GM12878 (cell line): ENCODE measurements around the gene PLK2. TPM values are rescaled to one million over a fixed set of nuclear protein-coding genes. Genes with fewer than 3 reads are reported as not detected.

Experiments used
- ATAC-seq: fragments of 200-7000 bp; cut with Tn5 transposase; 3 replicates; pipeline ENCODE4 v1.9.1; 2020; ENCODE audit warnings: mild to moderate bottlenecking, moderate library complexity
- BruUV-seq: library from RNA; stranded (reverse); fragments of 400-500 nt; replicated peaks from 2 replicates; lab custom pipeline; 2021; lab: Mats Ljungman, UMichigan
- CTCF ChIA-PET: fragments of 300-600 bp; sonication (Branson Sonifier 250); formaldehyde crosslinking; extraction: SDS; loops from one replicate; lab custom pipeline; 2021; ENCODE audit warnings: inconsistent platforms; lab: Yijun Ruan, JAX
- POLR2A ChIA-PET: fragments of 350-600 bp; formaldehyde crosslinking; extraction: SDS; loops from one replicate; lab custom pipeline; 2021; ENCODE audit warnings: inconsistent platforms; lab: Charles Lee
- RAD21 ChIA-PET: fragments of 300-600 bp; sonication (Branson Sonifier 250); formaldehyde crosslinking; loops from one replicate; lab custom pipeline; 2023; ENCODE audit warnings: antibody characterized with exemption; ENCODE audit not compliant: unreplicated experiment; lab: Charles Lee
- SMC1A ChIA-PET: fragments of 300-600 bp; sonication (Branson Sonifier 250); formaldehyde crosslinking; loops from one replicate; lab custom pipeline; 2023; ENCODE audit not compliant: unreplicated experiment, uncharacterized antibody; lab: Charles Lee
- DNase-seq: peaks from one replicate; pipeline ENCODE4 v3.0.0-alpha.2; 2011; ENCODE audit warnings: low read depth, low spot score
- FAIRE-seq: peaks from 3 replicates; lab custom pipeline; 2011; peaks lifted over from hg19 to GRCh38; lab: Jason Lieb, UNC
- H2AFZ ChIP-seq: 2 replicates; pipeline ENCODE4 v1.6.0; 2011; ENCODE audit warnings: low read depth, low read length, control low read depth; ENCODE audit not compliant: control insufficient read depth
- H3K27ac ChIP-seq: 2 replicates; pipeline ENCODE4 v1.5.1; 2011; ENCODE audit warnings: control low read depth; ENCODE audit not compliant: control insufficient read depth, insufficient read depth
- H3K27me3 ChIP-seq, 2 experiments: replicated peaks in 1 of 2; 2 replicates each; pipeline versions ENCODE4 v1.6.0 to v1.6.1; 2011; ENCODE audit warnings: low read length in 1 of 2; ENCODE audit not compliant: control insufficient read depth in 2 of 2, insufficient read depth in 2 of 2
- H3K36me3 ChIP-seq, 2 experiments: 2 replicates each; pipeline ENCODE4 v1.5.1; 2011; ENCODE audit warnings: low read length in 1 of 2; ENCODE audit not compliant: control insufficient read depth in 2 of 2, insufficient read depth in 2 of 2
- H3K4me1 ChIP-seq: 2 replicates; pipeline ENCODE4 v1.6.1; 2011; ENCODE audit warnings: mild to moderate bottlenecking, low read length, moderate library complexity, mixed read lengths; ENCODE audit not compliant: control insufficient read depth, insufficient read depth
- H3K4me2 ChIP-seq: 2 replicates; pipeline ENCODE4 v1.6.0; 2011; ENCODE audit warnings: control low read depth; ENCODE audit not compliant: control insufficient read depth, insufficient read depth
- H3K4me3 ChIP-seq: fragments of 200-600 bp; sonication (generic); 2 replicates; pipeline ENCODE4 v1.5.1; 2016
- H3K79me2 ChIP-seq: 2 replicates; pipeline ENCODE4 v1.6.0; 2011; ENCODE audit warnings: low read length; ENCODE audit not compliant: control insufficient read depth, insufficient read depth
- H3K9ac ChIP-seq: 2 replicates; pipeline ENCODE4 v1.8.0; 2011; ENCODE audit warnings: low read length, control low read depth, mixed read lengths; ENCODE audit not compliant: control insufficient read depth, insufficient read depth
- H3K9me3 ChIP-seq: replicated peaks from 3 replicates; pipeline ENCODE4 v1.5.1; 2011; ENCODE audit warnings: mild to moderate bottlenecking, low read length; ENCODE audit not compliant: control insufficient read depth, insufficient read depth
- H4K20me1 ChIP-seq: 2 replicates; pipeline ENCODE4 v1.6.0; 2011; ENCODE audit not compliant: control insufficient read depth, insufficient read depth
- CUX1 ChIP-seq: IDR thresholded peaks from 2 replicates; pipeline ENCODE4 v1.6.1; 2012; ENCODE audit warnings: improper control_type of control experiment, low read depth, low read length; ENCODE audit not compliant: insufficient replicate concordance
- FOXM1 ChIP-seq: IDR thresholded peaks from 2 replicates; pipeline ENCODE4 v1.6.1; 2012; ENCODE audit warnings: low read depth, mild to moderate bottlenecking, inconsistent platforms, low read length, moderate library complexity
- SPI1 ChIP-seq: IDR thresholded peaks from 2 replicates; pipeline ENCODE4 v1.6.1; 2011; ENCODE audit warnings: low read depth, mild to moderate bottlenecking, low read length, moderate library complexity, borderline replicate concordance; ENCODE audit not compliant: insufficient read depth
- WGBS: methylation state at CpG from one replicate; pipeline ENCODE4 v1.1.6; 2016; ENCODE audit warnings: low lambda C conversion rate; ENCODE audit not compliant: insufficient replicate concordance, insufficient coverage; ENCODE audit errors: missing lambda C conversion rate; 5-methylcytosine and 5-hydroxymethylcytosine counted together
- in situ Hi-C: fragments of 300-500 bp; cut with MboI; formaldehyde crosslinking; loops from 9 replicates; pipeline ENCODE4 v1.14.3; 2018; ENCODE audit warnings: mixed read lengths
- intact Hi-C: fragments of 100-400 bp; cut with micrococcal nuclease; formaldehyde crosslinking; loops from one replicate; pipeline ENCODE4 v1.14.2; 2022; ENCODE audit not compliant: unreplicated experiment
- polyA plus RNA-seq, 11 experiments: library from polyadenylated mRNA; depleted of rRNA in 4 of 11; unstranded in 6 of 11; stranded (reverse) in 5 of 11; fragments of >200 nt; fragmentation: Nextera tagmentation in 4 of 11; fragmentation: Illumina TruSeq in 1 of 11; extraction: Ambion mirVana in 4 of 11; extraction: Trizol in 1 of 11; gene quantifications; 1 replicate in 1 of 11; 2 replicates in 10 of 11; pipeline versions ENCODE4 v1.2.1 to v1.2.3, GENCODE V29; 2011 to 2016; ENCODE audit warnings: inconsistent platforms in 2 of 11, missing spikeins in 2 of 11, low read depth in 1 of 11
- total RNA-seq, 4 experiments: library from RNA; depleted of rRNA in 3 of 4; stranded (reverse); fragments of >200 nt in 3 of 4; fragmentation: Illumina TruSeq in 1 of 4; extraction: Trizol in 1 of 4; gene quantifications; 2 replicates each; pipeline versions ENCODE4 v1.2.1 to v1.2.3, GENCODE V29; 2013 to 2021

The PLK2 gene
- total and polyA plus RNA-seq, 10 of the 15 experiments (the other 5 are each of a cell fraction or from before 2014, with no cell fraction given): 0.07 to 3.9 (median 0.52) TPM

DNA sequence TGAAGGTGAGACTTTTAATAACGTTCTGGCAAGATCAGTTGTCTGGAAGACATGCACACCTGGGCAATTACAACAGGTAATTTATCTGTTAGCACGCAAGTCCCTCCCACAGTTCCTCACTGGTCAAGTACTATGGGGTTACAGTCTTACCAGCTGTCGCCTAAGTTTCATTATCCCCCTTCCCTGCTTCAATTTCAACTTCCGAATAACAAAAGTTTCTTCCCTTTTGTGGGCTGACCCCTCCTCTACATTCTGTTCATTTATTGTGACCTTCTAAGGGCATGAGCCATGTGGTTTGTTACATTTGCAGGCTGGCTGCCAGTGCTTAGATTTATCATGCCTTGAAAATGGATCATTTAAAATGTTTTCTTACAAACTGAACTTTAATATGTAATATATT is 47.8 kb upstream of the PLK2 start (continued):
- no peak for TF ChIP-seq CUX1

DNA sequence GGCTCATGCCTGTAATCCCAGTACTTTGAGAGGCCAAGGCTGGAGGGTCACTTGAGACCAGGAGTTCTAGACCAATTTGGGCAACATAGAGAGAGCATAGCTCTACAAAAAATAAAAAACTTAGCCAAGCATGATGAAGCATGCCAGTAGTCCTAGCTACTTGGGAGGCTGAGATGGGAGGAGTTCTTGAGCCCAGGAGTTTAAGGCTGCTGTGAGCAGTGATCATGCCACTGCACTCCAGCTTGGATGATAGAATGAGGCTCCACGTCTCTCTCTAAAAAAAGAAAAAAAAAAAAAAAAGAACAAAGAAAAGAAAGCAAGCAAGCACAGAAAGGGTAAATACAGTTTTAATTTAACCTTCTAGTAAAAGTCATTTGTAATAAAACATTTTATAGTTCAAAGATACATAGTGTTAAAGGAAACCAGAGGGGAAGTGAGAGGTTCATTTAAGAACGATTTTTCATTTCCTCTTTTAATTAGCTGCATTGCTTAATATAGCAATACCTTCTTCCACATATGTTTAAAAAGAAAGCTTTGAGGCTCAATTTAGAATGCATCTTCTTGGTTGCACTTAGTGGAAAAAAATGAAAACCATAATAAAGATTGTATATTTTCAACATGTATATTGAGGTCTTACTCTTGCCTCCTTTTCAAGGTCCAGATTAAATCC is 46.2 kb upstream of the PLK2 start:
- no peaks in the 10 kb centered on the region for H3K27me3 ChIP-seq
- TF ChIP-seq FOXM1: no peak
- TF ChIP-seq SPI1: peak; percentile 71
- intact Hi-C loops (no loop called here), in situ Hi-C loops (loop anchor here (10.0 kb wide), 1 partner anchor 339 kb away; no protein-coding TSS in a partner anchor)
- no peak for FAIRE-seq
- no TSS peak for BruUV-seq
- ChIA-PET CTCF (interaction anchor here (1.1 kb wide), 1 partner anchor 45 kb away, joined by 3 read pairs; no protein-coding TSS in a partner anchor), POLR2A (interaction anchor here (0.6 to 0.7 kb wide), 2 partner anchors 9 to 364 kb away, joined by 3 read pairs; no protein-coding TSS in a partner anchor), SMC1A (interaction anchor here (0.7 to 2.8 kb wide), 7 partner anchors 8 to 344 kb away, joined by 3 to 10 read pairs (median 3); partner anchors contain the start of gene GAPT), RAD21 (interaction anchor here (0.6 kb wide), 1 partner anchor 303 kb away, joined by 3 read pairs; no protein-coding TSS in a partner anchor)
- no peaks in the 10 kb centered on the region for H3K79me2 ChIP-seq
- H3K9ac ChIP-seq: no peak overlapping the region
- no peak overlapping the region for H2AFZ ChIP-seq
- 4% methylated on average over 1 of the region's 2 CpGs for WGBS
- H3K36me3 ChIP-seq: no peaks in the 10 kb centered on the region
- ATAC-seq: peak; percentile 62
- H3K4me3 ChIP-seq: no peak overlapping the region
- no peaks in the 10 kb centered on the region for H4K20me1 ChIP-seq
- no peak for DNase-seq
- H3K9me3 ChIP-seq: no peaks in the 10 kb centered on the region
- H3K4me2 ChIP-seq: peak overlapping the region; percentile 44; the same call in 1 of the 2 replicates
- peaks cover 5% of the 10 kb centered on the region for H3K4me1 ChIP-seq
- no peak overlapping the region for H3K27ac ChIP-seq
